NCI-H2029 treated with DMSO at 0.1 percent for 48 hours (cell line): Measurements from ENCODE around the gene NHERF2.
"Not testable (repeated sequence)": the region's sequence is repeated elsewhere in the genome, so short reads cannot be mapped to it uniquely, and the experiment has no call there.

Experiments used
- DNase-seq: peaks from one replicate; lab custom pipeline; 2025; lab: John Stamatoyannopoulos, UW

NHERF2 gene

GRCh38 chr16:2007081-2007836 lies 19.4 kb upstream of the NHERF2 start:
- DNase-seq = no peak

DNA sequence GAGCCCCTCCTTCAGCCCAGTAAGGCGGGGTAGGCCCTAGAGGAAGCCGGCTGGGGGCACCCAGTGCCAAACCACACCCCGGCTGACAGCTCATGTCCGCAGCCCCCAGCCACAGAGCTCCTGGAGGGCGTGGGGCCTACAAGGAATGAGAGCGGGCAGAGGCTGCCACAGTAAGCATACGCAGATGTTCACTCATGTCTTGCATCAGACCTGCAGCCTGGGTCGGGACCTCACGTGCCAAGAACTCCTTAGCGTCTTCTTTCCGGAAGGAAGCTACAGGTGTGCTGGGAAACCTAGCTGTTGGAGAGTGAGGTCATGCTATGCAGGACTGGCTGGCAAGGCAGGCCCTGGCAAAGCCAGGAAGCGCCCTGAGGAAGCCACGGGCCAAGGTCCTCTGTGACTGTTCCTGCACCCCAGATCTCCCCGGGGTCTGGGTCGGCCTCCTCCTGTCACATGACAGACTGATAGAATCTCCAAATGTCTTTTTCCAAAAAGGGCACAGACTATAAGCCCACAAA lies 18.6 kb upstream of the NHERF2 start:
- DNase-seq = peak; percentile 24

- DNase-seq = no peak
Observed at GRCh38 chr16:2008631-2009163, 18.0 kb upstream of the NHERF2 start.

DNA sequence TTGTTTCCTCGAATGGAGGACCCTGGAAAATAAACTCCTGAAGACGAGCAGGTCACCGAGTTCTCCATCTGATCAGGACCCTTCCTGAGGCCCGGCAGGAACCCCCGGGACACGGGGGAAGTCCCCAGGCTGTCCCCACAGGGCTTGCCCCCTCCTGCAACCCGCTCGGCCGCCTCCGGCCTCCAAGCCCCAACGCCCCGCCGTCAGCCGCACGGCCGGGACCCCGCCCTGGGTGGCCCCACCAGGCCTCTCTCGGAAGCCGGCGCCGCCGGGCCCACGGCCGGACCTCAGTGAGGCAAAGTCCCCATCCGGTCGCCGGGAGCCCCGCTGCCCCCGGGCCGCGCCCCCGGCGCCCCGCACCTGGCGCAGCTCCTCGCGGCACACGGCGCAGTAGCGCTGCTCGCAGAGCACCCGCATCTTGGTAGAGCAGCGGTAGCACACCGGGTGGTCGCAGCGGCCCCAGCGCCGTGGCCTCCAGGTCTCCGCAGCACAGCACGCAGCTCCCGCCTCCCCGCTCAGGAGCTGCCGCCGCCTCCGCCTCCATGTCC lies 17.5 kb upstream of the NHERF2 start:
- DNase-seq = no peak

DNA sequence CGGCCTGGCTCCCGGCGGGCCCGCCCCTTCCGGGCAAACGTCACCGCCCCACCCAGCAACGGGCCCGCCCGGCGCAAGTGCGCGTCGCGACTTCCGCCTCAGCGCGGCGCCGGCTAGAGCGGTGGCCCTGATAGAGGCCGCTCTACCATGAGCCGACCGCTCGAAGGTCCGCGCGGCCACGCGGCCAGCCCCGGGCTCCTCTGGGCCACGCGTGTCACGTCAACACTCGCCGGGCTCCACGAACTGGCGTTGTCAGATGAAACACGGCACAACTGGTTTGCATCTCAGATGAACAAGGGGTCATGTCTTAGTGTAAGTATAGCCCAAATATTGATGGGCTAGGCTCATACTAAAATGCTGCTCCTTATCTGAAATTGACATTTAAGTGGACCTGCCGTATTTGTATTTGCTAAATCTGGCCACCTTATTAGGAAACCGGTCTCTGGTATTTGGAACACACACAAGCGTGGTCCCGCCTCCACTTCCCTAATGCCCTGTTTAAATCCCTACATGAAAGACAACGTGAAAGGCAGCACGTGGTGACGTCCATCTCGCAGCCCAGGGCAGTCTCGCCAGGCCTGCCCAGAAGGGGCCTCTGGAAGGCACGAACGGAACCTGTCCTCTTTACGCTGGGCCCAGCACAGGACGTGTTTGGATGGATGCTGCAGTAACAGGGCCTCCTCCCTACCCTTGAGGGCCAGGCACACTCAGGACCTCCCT lies 16.8 kb upstream of the NHERF2 start, which contains the start of gene ZNF598:
ZNF598 (minus strand) TSS at position 31 of the 720 bp plus-strand sequence.
- peak; percentile 26 for DNase-seq

- DNase-seq = not testable (repeated sequence)
Observed at GRCh38 chr16:2011726-2012125, 15.0 kb upstream of the NHERF2 start.

DNA sequence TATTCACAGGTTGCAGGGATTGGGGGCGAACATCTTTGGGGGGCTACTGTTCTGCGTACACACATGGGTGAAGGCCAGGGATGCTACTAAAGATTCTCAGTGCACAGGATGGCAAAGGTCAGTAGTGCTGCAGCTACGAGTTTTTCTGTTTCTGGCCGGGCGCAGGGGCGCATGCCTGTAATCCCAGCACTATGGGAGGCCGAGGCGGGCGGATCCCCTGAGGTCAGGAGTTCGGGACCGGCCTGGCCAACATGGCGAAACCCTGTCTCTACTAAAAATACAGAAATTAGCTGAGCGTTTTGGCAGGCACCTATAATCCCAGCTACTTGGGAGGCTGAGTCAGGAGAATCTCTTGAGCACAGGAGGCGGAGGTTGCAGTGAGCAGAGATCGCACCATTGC lies 13.2 kb upstream of the NHERF2 start:
- DNase-seq = no peak

- DNase-seq = no peak
Observed at GRCh38 chr16:2015117-2015946, 11.4 kb upstream of the NHERF2 start.

- DNase-seq = no peak
Observed at GRCh38 chr16:2015947-2016208, 10.8 kb upstream of the NHERF2 start.

- no peak for DNase-seq
Observed at GRCh38 chr16:2016407-2016922, 10.2 kb upstream of the NHERF2 start.

GRCh38 chr16:2019518-2019920 lies 7.2 kb upstream of the NHERF2 start, which contains the start of gene NPW:
Gene NPW, plus strand, starts transcription at chr16:2019785.
- no peak for DNase-seq

- DNase-seq = no peak
Observed at GRCh38 chr16:2019921-2020831, 6.5 kb upstream of the NHERF2 start.

GRCh38 chr16:2022723-2023091 lies 4.0 kb upstream of the NHERF2 start:
- no peak for DNase-seq

- DNase-seq = peak; percentile 63
Observed at GRCh38 chr16:2023092-2024031, 3.3 kb upstream of the NHERF2 start.

DNA sequence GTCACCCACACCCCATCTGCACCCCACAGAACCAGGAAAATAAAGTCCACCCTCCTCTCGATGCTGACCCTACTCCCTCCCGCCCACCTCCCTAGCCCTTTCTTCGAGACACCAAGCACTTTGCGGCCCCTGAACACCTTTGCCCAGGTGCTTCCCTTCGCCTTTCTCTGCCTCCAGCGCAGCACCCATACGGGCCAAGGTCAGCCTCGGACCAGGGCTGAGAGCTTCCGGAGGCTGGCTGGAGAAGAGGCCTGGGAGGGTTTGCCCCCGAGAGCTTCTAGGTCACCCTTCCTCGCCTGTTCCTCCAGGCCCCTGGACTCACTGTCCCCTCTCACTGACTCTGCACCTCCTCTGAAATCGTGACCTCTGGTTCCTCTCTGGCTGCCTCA lies 2.7 kb upstream of the NHERF2 start:
- DNase-seq = no peak

GRCh38 chr16:2025251-2025650 lies 1.5 kb upstream of the NHERF2 start:
- DNase-seq = no peak

DNA sequence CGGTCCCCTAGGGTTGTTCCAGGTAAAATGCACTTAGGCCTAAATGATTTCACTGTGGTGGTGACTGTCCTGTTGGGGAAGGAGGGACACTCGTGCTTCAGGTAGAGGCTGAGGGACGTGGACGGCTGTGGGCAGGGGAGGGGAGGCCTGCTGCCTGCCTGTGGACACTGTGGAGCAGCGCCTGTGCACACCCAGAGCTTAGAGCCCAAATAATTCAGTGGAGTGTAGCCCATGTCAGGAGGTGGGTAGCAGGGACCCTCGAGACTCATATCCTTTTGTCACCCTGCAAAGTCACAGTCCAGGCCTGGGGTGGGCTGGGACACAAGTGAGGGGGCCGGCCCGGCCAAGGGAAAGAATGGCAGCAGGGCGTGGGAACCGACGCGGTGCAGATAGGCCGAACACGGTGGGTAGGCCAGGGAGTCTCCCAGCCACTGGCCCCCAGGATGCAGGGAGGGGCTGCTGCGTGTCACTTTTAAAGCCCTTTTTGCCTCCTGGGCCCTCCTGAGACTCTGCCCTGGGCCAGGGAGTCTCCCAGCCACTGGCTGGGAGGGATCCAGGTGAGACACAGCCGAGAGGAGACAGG lies 733 bp upstream of the NHERF2 start:
- no peak for DNase-seq

- DNase-seq = no peak
Observed at GRCh38 chr16:2027024-2028010, 615 bp downstream of the NHERF2 start.
